Progenitor cell of endocrine pancreas (in vitro differentiated cells): ENCODE data around the gene METTL25. TPM values are rescaled to one million over a fixed set of nuclear protein-coding genes. Genes with fewer than 3 reads are reported as not detected.

Experiments
- DNase-seq: peaks from one replicate; pipeline ENCODE4 v3.0.0; 2021; ENCODE audit warnings: low spot score; ENCODE audit not compliant: unreplicated experiment
- H3K27ac Mint-ChIP-seq: 2 replicates; pipeline ENCODE4 v1.8.0; 2021; ENCODE audit warnings: mild to moderate bottlenecking, moderate library complexity, mixed read lengths
- H3K27me3 Mint-ChIP-seq: 2 replicates; pipeline ENCODE4 v1.8.0; 2021; ENCODE audit warnings: mixed read lengths
- H3K36me3 Mint-ChIP-seq: 2 replicates; pipeline ENCODE4 v1.8.0; 2022; ENCODE audit warnings: mixed read lengths; ENCODE audit not compliant: insufficient read depth
- H3K4me1 Mint-ChIP-seq: 2 replicates; pipeline ENCODE4 v1.8.0; 2021; ENCODE audit warnings: low read depth, mixed read lengths
- H3K4me3 Mint-ChIP-seq: 2 replicates; pipeline ENCODE4 v1.8.0; 2021; ENCODE audit warnings: low read depth, mild to moderate bottlenecking, moderate library complexity, mixed read lengths
- H3K9me3 Mint-ChIP-seq: 2 replicates; pipeline ENCODE4 v1.8.0; 2021; ENCODE audit warnings: low read depth, mixed read lengths
- total RNA-seq: library from RNA; stranded (reverse); gene quantifications from 2 replicates; pipeline ENCODE4 v1.2.1, GENCODE V29; 2021
- TF ChIP-seq, protein P1 (sequence below): fragments of 200-600 bp; sonication (generic); IDR thresholded peaks from one replicate; pipeline ENCODE4 v1.5.0; 2021; ENCODE audit warnings: antibody characterized with exemption, mild to moderate bottlenecking; ENCODE audit not compliant: unreplicated experiment

The METTL25 gene
- total RNA-seq, 1 donor from 2014 or later = 15.8 TPM

DNA sequence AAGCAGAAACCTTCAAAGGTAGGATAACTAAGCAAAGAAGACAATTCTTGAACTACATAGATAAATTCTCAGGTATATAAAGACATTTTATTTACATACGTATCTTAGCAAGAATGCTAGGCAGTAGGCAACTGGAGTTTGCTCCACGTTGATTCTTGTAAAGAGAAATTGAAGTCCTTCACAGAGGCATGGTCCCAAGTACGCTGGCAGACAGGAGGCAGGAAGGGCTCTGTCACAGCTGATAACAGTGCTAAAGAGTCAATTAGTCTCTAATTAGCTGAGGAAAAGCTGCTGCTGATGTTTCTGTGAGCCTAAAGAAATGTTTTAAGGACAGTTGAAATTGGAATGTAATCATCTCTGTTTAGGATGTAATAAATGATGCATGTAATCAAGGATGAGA, 146.8 kb downstream of the METTL25 start:
- H3K9me3 Mint-ChIP-seq = no peaks in the 10 kb centered on the region
- H3K36me3 Mint-ChIP-seq = no peaks in the 10 kb centered on the region
- no peak for DNase-seq
- H3K27ac Mint-ChIP-seq = no peak overlapping the region
- no peaks in the 10 kb centered on the region for H3K4me1 Mint-ChIP-seq
- TF ChIP-seq, protein P1, sequence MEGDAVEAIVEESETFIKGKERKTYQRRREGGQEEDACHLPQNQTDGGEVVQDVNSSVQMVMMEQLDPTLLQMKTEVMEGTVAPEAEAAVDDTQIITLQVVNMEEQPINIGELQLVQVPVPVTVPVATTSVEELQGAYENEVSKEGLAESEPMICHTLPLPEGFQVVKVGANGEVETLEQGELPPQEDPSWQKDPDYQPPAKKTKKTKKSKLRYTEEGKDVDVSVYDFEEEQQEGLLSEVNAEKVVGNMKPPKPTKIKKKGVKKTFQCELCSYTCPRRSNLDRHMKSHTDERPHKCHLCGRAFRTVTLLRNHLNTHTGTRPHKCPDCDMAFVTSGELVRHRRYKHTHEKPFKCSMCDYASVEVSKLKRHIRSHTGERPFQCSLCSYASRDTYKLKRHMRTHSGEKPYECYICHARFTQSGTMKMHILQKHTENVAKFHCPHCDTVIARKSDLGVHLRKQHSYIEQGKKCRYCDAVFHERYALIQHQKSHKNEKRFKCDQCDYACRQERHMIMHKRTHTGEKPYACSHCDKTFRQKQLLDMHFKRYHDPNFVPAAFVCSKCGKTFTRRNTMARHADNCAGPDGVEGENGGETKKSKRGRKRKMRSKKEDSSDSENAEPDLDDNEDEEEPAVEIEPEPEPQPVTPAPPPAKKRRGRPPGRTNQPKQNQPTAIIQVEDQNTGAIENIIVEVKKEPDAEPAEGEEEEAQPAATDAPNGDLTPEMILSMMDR = no peak
- H3K4me3 Mint-ChIP-seq = no peak overlapping the region
- no peaks in the 10 kb centered on the region for H3K27me3 Mint-ChIP-seq

DNA sequence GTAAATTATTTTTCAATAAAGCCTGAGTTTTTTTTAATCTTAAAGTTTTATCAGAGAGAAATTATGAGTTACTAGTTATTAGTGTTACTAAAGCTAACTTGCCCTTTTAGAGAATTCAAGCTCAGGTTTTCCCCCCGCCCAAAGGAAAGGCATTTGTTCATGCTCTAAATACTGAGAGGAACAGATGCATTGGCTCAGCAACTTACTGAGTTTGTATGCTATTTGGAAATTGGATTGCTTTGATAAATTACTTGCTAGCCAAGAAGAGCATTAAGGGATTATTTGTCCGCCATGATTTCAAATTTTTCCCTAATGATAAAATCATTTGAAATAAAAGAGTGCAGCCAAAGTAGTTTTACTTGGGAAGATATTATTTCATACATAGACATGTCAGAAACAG, 149.4 kb downstream of the METTL25 start:
- no peak for DNase-seq
- Mint-ChIP-seq H3K9me3 (no peaks in the 10 kb centered on the region), H3K36me3 (no peaks in the 10 kb centered on the region), H3K27ac (no peak overlapping the region), H3K27me3 (no peaks in the 10 kb centered on the region), H3K4me3 (no peak overlapping the region), H3K4me1 (no peaks in the 10 kb centered on the region)
- TF ChIP-seq, protein P1 = no peak

DNA sequence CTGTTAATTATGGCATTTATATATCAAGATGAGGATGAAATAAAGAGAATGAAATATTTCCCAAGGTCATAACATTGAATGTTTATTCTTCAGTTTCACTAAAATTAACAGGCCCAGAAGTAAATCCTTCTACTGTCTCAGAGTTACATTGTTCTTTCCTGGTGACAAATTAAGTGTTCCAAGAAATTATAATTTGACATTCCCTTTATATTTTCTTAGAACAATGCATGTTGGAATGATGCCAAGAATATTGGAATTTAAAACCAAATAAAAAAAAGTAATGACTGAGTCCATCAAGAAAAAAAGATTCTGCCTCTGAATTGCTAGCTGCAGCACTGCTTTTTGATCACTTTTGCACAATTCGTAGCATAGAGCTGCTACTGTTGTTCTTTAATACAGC, 152.1 kb downstream of the METTL25 start:
- TF ChIP-seq, protein P1 = no peak
- H3K4me1 Mint-ChIP-seq = no peaks in the 10 kb centered on the region
- H3K4me3 Mint-ChIP-seq = no peak overlapping the region
- no peaks in the 10 kb centered on the region for H3K36me3 Mint-ChIP-seq
- DNase-seq = no peak
- no peaks in the 10 kb centered on the region for H3K27me3 Mint-ChIP-seq
- no peaks in the 10 kb centered on the region for H3K9me3 Mint-ChIP-seq
- H3K27ac Mint-ChIP-seq = no peak overlapping the region

DNA sequence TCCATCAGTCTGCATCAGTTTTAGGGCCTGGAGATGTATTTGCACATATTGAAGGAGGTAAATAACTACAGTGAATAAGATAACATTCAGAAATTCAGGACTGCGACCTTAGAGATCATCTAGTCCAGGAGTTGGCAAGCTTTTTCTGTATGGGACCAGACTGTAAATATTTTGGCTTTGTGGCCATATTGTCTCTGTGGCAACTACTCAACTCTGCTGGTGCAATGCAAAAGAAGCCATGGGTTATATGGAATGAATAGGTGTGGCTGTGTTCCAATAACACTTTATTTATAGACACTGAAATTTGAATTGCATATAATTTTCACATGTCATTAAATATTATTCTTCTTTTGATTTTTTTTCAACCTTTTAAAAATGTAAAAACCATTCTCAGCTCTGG, 156.6 kb downstream of the METTL25 start:
- Mint-ChIP-seq H3K4me1 (no peaks in the 10 kb centered on the region), H3K4me3 (no peak overlapping the region), H3K36me3 (no peaks in the 10 kb centered on the region), H3K27me3 (no peaks in the 10 kb centered on the region), H3K9me3 (no peaks in the 10 kb centered on the region), H3K27ac (no peak overlapping the region)
- no peak for DNase-seq
- TF ChIP-seq, protein P1 = no peak

DNA sequence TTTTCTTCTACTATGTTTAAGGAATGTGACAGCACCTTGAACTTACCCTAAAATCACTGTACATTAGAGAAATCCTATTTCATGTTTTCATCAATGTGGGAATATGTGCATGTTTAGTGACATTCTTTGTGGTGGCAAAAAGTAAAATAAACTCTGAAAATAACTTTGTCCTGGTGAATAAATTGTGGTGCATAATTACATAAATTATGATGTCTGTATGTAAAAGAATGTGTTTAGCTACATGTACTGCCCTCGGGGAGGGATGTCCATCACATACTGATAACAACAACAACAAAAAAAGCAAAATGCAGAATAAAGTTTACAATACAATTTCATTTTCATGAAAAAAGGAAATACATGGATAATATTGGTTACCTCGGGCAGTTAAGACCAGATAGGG, 157.3 kb downstream of the METTL25 start:
- Mint-ChIP-seq H3K27me3 (no peaks in the 10 kb centered on the region), H3K9me3 (no peaks in the 10 kb centered on the region), H3K4me1 (no peaks in the 10 kb centered on the region), H3K4me3 (no peak overlapping the region), H3K27ac (no peak overlapping the region), H3K36me3 (no peaks in the 10 kb centered on the region)
- DNase-seq = no peak
- TF ChIP-seq, protein P1 = no peak
